NCI-H82 treated with DMSO at 0.1 percent for 48 hours (cell line): ENCODE data around the gene TNNI3K.
"Not testable (repeated sequence)": the region's sequence is repeated elsewhere in the genome, so short reads cannot be mapped to it uniquely, and the experiment has no call there.

Experiments used
- DNase-seq: peaks from one replicate; lab custom pipeline; 2025; ENCODE audit not compliant: unreplicated experiment; lab: John Stamatoyannopoulos, UW

Gene TNNI3K, protein sequence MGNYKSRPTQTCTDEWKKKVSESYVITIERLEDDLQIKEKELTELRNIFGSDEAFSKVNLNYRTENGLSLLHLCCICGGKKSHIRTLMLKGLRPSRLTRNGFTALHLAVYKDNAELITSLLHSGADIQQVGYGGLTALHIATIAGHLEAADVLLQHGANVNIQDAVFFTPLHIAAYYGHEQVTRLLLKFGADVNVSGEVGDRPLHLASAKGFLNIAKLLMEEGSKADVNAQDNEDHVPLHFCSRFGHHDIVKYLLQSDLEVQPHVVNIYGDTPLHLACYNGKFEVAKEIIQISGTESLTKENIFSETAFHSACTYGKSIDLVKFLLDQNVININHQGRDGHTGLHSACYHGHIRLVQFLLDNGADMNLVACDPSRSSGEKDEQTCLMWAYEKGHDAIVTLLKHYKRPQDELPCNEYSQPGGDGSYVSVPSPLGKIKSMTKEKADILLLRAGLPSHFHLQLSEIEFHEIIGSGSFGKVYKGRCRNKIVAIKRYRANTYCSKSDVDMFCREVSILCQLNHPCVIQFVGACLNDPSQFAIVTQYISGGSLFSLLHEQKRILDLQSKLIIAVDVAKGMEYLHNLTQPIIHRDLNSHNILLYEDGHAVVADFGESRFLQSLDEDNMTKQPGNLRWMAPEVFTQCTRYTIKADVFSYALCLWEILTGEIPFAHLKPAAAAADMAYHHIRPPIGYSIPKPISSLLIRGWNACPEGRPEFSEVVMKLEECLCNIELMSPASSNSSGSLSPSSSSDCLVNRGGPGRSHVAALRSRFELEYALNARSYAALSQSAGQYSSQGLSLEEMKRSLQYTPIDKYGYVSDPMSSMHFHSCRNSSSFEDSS

DNA sequence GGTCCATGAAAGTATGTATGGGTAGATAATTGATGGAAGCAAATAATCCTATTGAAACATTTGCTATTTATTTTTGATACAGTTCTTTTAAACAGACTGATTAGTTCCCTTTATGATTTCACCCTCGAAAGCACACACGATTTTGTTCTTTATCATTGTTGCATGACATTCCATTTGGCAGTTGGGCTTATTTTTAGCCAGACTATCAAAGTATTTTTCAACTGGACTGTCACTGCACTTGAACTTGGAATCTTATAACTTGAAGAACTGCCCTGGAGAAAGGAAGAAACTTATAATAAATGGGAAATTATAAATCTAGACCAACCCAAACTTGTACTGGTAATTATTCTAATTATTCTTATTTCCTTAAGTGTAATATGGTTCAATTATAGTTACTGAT, at the start of gene TNNI3K:
TNNI3K (plus strand) TSS at position 235 of the 400 bp plus-strand sequence; CDS start at position 300, 65 bp downstream.
- no peak for DNase-seq

DNA sequence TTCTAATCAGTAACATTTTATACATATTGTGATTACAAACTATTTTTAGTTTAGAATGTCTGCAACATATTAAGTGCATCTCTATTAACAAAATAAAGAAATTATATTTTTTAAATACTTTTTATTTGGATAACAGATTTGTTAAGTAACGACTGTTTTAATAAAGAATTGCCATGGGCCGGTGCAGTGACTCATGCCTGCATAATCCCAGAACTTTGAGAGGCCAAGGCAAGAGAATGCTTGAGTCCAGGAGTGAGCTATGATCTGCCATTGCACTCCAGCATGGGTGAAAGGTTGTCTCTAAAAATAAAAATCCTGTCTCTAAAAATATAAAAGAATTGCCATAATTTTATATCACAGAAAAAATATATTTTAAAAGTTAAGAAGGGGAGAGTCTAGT, 41.3 kb upstream of the TNNI3K start:
- no peak for DNase-seq

DNA sequence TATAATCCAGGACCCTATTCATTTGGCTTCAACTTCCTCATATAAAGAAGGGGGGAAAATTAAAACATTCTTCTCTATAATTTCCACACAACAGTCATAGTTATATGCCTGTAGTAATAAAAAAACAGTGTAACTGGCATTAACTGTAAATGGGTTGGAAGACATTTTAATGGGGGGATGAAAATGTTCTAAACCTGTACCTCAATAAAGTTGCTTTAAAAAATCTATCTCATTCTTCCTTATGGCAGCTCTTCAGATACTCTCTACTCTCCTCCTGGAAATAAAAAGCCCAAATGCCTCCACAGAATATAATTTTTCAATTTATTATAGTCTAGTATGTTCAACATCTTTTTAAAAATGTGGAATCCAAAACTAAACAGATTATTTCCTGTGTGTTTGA, 39.8 kb upstream of the TNNI3K start:
- no peak for DNase-seq

DNA sequence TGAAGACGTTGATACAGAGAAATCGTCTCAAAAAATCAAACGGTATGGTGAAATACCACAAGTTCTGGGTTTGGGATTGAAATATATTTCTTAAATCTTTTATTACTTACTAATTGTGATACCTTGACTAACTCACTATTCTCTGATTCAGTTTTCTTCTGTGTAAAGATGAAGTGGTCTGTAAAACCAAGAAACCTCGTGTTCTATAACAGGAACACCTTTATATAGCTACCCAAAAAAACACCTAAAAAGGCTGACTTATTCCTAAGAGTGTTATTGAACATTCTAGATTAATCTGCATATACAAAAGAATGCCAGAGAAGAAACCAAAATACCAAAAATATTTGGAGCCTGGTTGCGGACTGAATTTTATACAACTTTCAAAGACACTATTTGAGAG, 37.9 kb upstream of the TNNI3K start:
- DNase-seq: no peak

DNA sequence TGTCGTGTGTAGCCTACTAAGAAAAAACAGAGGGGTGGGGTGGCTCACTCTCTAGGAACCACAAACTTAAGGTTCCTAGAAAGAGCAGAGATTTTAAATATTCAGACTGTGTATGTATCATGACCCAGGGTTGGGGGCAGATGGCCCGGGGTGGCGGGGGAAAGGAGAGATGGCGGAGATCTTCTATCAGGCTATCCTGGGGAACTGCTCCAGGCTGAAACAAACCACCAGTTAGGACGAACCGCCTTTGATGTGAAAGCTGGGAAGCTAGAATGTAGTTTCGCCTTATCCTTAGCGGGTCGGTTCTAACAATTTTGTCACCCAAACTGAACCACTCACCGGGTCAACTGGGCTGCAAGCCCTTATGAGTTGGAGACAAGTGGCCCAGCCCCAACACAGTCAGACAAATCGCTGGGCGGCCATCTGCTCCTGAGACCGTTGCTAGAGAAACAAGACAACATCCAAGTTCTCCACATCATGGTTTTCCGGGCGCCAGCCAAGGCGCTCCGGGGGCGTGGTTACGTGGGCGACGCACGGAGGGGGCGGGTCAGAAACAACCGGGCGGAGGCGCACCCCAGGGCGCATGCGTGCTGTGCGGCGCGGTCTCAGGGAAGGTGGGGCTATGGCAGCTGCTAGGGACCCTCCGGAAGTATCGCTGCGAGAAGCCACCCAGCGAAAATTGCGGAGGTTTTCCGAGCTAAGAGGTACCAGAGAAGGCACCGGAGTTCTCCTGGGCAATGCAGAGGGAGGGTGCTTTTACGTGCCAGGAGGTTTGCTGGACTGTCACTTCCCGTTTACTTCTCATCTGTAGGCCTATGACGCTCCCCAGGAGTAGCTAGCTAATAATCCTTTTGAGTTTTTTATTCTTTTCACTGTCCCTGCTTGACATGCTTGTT, 37.3 kb upstream of the TNNI3K start, which contains the start of the genes FPGT and LRRIQ3:
FPGT (plus strand) TSS at position 586 of the 896 bp plus-strand sequence; CDS start at position 623, 37 bp downstream.
LRRIQ3 (minus strand) TSS at position 520 of the 896 bp plus-strand sequence. CDS start 14,492 bp downstream, outside the sequence.
- peak; percentile 88 for DNase-seq

DNA sequence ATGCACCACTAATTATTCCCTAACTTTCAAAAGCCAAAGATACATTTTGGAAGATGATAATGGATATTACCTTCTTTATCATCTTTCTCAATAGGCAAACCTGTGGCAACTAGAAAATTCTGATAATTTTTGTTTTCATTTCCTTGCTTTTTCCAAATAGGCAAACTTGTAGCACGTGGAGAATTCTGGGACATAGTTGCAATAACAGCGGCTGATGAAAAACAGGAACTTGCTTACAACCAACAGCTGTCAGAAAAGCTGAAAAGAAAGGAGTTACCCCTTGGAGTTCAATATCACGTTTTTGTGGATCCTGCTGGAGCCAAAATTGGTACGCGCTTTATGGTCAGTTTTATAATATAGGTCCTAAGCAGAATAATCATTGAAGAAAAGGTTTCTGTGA, 35.7 kb upstream of the TNNI3K start:
- DNase-seq: no peak

DNA sequence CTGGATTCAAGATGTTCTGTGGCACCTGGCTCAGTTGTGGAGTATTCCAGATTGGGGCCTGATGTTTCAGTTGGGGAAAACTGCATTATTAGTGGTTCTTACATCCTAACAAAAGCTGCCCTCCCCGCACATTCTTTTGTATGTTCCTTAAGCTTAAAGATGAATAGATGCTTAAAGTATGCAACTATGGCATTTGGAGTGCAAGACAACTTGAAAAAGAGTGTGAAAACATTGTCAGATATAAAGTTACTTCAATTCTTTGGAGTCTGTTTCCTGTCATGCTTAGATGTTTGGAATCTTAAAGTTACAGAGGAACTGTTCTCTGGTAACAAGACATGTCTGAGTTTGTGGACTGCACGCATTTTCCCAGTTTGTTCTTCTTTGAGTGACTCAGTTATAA, 29.9 kb upstream of the TNNI3K start:
- no peak for DNase-seq

DNA sequence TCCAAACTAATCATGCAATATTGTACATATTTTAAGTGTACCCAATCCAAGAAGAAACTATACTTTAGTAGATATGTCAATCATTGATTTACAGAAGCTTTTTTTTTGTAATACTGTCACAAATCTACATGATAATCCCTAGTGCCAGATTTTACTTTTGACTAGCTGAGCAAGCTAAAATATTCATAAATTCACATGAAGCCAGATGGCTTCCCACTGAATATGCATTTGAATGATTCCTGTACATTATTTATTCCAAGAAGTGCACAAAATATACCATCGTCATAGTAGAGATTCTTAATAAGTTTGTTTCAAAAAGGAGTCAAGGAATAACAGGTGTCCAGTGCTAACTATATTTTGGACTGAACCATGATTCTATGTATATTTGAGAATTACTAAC, 20.0 kb upstream of the TNNI3K start:
- DNase-seq: no peak

DNA sequence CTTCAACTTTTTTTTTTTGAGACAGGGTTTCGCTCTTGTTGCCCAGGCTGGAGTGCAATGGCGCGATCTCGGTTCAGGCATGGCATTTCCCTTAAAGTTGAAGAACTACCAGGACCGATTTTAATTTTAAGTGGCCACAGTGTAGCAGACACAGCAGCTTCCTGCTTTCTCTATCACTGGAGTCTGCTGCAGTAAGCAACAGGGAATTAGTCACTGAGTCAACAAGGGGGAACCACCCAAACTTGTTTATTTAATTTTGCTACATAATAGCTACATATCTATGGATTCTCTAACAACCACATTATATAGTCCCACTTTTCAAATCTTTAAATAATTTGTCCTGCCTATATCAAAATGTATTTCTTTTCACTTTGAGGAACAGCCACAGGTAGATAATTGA, 12.5 kb upstream of the TNNI3K start:
- DNase-seq: no peak

DNA sequence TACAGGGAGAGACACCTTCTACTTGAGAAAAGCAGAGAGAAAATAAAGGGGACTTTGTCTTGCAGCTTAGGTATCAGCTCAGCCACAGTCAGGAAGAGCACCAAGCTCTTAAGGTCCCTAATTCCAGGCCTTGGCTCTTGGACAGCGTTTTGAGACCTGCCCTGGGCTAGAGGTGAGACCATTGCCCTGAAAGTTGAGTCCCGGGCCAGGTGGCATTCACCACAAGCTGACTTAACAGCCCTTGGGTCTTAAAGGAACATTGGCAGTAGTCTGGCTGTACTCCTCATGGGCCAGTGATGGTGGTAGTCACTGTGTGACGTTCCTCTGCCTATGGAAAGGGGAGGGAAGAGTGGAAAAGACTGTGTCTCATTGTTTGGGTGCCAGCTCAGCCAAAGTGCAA, 11.7 kb upstream of the TNNI3K start:
- no peak for DNase-seq

DNA sequence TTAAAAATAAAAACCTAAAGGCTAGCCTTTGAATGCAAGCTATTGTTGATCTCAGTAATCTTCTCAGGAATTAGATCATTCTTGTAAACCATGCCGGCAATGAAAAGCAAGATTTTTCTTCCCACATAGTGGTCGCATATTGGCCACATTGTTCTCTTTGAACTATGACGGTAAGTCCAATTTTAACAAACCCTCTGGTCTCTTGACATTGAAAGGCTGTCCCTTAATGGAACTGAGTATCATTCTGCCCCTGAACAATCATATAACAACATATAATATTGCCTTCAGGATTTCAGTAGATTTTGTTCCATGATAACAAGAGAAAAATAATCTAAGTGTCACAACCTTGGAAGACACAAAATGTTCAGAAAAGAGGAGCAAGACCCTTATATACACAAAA, 1.3 kb downstream of the TNNI3K start:
- no peak for DNase-seq

DNA sequence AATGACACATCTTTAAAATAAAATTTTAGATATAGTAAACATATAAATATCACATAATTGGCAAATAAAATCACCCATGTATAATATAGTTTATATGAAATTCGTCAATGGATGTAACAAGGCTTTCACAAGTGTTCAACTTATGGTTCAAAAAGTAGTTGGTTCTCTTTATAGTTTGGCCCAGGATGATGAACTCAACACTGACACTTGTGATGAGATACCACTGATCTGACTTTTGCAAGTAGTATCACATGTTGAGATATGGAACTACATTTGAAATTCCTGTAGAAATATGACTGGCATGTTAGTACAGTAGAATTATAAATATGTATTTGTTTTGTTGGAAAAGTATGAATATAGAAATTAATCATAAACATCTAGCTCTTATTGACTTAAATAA, 1.8 kb downstream of the TNNI3K start:
- no peak for DNase-seq

DNA sequence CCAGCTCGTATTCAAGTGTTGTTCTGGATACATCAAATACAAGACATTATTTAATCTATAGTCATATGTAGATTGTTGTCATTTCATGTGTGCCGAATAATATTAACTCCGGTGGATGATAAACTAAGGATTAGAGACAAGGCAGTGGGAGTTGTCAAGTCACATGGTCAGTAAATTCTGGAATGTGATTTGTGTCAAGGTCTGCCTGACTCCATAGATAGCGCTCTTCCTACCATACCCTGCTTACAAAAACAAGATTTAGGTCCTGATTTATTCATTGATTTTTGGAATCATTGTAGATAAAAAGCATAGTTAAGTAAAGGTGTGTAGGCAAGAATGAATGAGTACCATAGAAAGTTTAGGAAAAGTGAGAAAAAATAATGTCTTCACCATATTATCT, 2.6 kb downstream of the TNNI3K start:
- DNase-seq: no peak

DNA sequence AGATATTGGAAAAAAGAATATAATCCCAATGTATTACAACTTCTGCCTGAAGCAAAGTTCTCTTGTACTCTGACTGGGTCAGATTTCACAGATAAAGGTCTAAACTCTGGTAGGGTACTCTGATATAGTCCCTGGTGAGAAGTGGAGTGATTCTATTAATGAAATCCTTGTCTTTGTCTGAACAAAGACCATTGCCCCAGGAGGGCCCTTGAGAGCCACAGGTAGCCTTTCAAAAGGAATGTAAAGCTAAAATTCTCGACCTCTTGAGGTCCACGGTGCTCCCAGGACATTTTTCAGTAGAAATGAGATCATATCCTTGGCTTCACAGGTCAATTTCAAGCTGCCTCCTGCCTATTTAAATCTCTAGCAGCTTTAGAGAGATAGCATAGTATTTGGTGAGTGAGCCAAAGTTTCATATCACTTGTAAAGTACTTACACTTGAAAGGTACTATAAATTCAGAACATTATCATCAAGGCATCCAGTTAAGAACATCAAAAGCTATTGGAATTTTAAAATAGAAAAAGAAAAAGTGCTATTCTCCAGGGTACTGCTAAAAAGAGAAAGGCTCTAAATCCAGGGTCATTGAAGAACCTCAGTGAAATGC, 10.1 kb downstream of the TNNI3K start:
- DNase-seq: no peak

DNA sequence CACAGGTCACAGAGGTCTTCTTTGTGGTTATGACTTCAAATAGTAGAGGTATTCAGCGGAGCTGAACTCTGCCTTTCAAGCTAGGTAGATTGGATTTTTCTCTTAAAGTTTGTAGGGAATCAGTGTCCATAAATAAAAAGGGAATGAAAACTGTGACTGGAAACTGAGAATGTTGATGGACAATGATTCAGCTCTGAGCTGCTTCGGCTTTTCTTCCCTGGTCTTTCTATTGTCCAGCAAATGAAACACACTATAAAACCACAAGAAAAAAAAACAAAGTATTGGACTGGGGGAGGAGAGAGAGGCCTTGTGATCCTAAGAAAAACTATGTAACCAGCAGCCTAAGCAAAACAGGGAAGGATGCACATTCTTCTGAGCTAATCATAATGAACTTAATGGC, 11.1 kb downstream of the TNNI3K start:
- DNase-seq: no peak

DNA sequence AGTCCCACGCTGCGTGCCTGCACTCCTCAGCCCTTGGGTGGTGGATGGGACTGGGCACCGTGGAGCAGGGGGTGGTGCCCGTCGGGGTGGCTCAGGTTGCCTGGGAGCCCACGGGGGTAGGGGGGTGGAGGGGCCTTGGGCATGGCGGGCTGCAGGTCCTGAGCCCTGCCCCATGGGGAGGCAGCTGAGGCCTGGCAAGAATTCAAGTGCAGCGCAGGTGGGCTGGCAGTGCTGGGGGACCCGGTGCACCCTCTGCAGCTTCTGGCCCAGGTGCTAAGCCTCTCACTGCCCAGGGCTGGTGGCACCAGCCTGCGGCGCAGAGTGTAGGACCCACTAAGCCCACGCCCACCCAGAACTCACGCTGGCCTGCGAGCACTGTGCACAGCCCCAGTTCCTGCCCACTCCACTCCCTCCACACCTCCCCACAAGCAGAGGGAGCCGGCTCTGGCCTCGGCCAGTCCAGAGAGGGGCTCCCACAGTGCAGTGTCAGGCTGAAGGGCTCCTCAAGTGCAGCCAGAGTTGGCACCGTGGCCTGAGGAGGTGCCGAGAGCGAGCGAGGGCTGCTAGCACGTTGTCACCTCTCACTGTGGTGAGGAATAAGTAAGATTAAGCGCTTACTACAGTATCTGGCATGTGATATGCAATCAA, 12.8 kb downstream of the TNNI3K start:
- no peak for DNase-seq

DNA sequence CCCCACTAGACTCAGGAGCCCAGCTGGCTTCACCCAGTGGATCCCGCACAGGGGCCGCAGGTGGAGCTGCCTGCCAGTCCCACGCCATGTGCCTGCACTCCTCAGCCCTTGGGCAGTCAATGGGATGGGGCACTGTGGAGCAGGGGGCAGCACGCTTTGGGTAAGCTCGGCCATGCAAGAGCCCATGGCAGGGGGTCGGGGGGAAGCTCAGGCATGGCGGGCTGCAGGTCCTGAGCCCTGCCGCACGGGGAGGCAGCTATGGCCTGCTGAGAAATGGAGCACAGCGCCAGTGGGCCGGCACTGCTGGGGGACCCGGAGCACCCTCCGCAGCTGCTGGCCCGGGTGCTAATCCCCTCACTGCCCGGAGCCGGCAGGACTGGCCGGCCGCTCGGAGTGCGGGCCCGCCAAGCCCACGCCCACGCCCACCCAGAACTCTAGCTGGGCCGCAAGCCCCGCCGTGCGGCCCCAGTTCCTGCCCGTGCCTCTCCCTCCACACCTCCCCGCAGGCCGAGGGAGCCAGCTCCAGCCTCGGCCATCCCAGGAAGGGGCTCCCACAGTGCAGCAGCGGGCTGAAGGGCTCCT, 18.1 kb downstream of the TNNI3K start:
- DNase-seq: not testable (repeated sequence)

DNA sequence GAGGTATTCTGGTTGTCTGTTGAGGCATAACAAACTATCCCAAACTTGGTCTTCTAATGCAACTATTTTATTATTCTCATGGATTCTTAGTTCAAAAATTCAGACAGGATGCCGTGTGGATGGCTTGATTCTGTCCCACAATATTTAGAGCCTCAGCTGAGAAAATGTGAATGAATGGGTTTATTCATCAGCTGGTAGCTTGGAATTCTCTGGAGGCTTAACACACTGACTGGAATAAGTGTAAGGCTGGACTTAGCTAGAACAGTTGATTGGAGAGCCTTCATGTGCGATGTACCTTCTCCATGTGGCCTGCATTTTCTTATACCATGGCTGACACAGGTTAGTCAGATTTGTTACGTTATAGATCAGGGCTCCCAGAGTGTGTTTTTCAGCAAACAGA, 30.8 kb downstream of the TNNI3K start:
- no peak for DNase-seq

DNA sequence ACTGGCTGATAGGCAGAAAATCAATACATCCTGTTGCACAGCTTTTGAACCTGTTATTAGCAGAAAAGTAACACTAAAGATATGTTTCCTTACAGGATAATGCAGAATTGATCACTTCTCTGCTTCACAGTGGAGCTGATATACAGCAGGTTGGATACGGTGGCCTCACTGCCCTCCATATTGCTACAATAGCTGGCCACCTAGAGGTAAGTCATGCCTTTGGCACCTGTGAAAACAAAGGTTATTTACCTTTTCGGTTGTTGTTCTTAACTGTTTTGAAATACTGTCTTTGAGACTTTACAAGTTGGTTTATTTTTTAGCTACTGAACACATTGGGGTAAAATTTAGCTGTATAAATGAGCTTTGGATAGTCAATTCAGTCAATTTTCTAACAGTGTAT, 36.3 kb downstream of the TNNI3K start:
- DNase-seq: no peak
